Adrenal gland (tissue), 5 donors: ENCODE measurements around the gene SENP8.

ENCODE experiments used
- POLR2A ChIP-seq, 2 donors: fragments of 450-650 bp; IDR thresholded peaks; one replicate each; pipeline ENCODE4 v1.6.1; 2017; ENCODE audit warnings: antibody characterized with exemption in 2 of 2, mild to moderate bottlenecking in 2 of 2, moderate library complexity in 1 of 2
- TF ChIP-seq, protein P1 (sequence below), 6 experiments: fragments of 450-650 bp in 4 of 6; fragments of 200-600 bp in 2 of 6; sonication (generic) in 1 of 6; IDR thresholded peaks; 1 replicate in 5 of 6; 2 replicates in 1 of 6; pipeline versions ENCODE4 v1.5.1 to v1.8.0; 2016 to 2021; ENCODE audit warnings: antibody characterized with exemption in 6 of 6, mild to moderate bottlenecking in 2 of 6, moderate library complexity in 1 of 6
- donor health status: DM: no; HTN: no; CAD: no.

DNA sequence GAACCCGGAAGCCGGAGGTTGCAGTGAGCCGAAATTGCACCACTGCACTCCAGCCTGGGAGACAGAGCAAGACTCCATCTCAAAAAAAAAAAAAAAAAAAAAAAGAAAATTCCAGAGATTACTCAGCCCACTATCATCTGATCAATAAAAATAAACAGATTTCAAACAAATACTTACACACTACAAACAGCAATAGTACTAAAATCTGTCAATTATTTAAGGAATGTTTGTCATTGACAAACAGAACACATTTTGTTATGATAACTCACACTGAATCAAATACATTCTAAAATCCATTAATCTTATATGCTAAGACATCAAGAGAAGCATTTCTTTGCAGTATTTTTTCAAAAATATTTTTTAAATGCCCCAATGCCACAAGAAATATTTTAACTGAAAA lies 7.8 kb upstream of the SENP8 start:
- TF ChIP-seq, protein P1, sequence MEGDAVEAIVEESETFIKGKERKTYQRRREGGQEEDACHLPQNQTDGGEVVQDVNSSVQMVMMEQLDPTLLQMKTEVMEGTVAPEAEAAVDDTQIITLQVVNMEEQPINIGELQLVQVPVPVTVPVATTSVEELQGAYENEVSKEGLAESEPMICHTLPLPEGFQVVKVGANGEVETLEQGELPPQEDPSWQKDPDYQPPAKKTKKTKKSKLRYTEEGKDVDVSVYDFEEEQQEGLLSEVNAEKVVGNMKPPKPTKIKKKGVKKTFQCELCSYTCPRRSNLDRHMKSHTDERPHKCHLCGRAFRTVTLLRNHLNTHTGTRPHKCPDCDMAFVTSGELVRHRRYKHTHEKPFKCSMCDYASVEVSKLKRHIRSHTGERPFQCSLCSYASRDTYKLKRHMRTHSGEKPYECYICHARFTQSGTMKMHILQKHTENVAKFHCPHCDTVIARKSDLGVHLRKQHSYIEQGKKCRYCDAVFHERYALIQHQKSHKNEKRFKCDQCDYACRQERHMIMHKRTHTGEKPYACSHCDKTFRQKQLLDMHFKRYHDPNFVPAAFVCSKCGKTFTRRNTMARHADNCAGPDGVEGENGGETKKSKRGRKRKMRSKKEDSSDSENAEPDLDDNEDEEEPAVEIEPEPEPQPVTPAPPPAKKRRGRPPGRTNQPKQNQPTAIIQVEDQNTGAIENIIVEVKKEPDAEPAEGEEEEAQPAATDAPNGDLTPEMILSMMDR (IDR thresholded peaks at IDR 0.05), result no peak
- TF ChIP-seq POLR2A (IDR thresholded peaks at IDR 0.05), result no peak
